ENCODE results near the gene ZNF284. TPM values are rescaled to one million over a fixed set of nuclear protein-coding genes. Genes with fewer than 3 reads are reported as not detected.

ZNF284 gene
- 1.9 TPM for total RNA-seq
- long read RNA-seq, full-length matches to known transcripts, result 1 of 3 reads
- long read RNA-seq, partial matches to known transcripts, result 0 of 3 reads
- long read RNA-seq, other reads (novel, unspliced or antisense), result 2 of 3 reads

GRCh38 chr19:44071824-44072542 lies at the start of gene ZNF284:
TSS of gene ZNF284 (plus strand) at chr19:44072159. CDS start at chr19:44076390, 4,231 bp downstream.
- DNase-seq (ENCODE audit: low spot score), result peak; percentile 95

- DNase-seq (ENCODE audit: low spot score), result no peak
Measured at GRCh38 chr19:44024900-44025216, 47.1 kb upstream of the ZNF284 start.

- DNase-seq (ENCODE audit: low spot score), result peak; percentile 91
Measured at GRCh38 chr19:44025217-44025936, 46.6 kb upstream of the ZNF284 start, which contains the start of gene ZNF222. TSS of gene ZNF222 (plus strand) at chr19:44025379. CDS start at chr19:44025437, 58 bp downstream.

- no peak for DNase-seq (ENCODE audit: low spot score)
Measured at GRCh38 chr19:44026622-44027021, 45.3 kb upstream of the ZNF284 start.

- no peak for DNase-seq (ENCODE audit: low spot score)
Measured at GRCh38 chr19:44032001-44032610, 39.9 kb upstream of the ZNF284 start.

- DNase-seq (ENCODE audit: low spot score), result no peak
Measured at GRCh38 chr19:44042147-44042546, 29.8 kb upstream of the ZNF284 start.

- DNase-seq (ENCODE audit: low spot score), result no peak
Measured at GRCh38 chr19:44050740-44051649, 21.0 kb upstream of the ZNF284 start.

- DNase-seq (ENCODE audit: low spot score), result peak; percentile 94
Measured at GRCh38 chr19:44051650-44052402, 20.1 kb upstream of the ZNF284 start, which contains the start of gene ZNF223. TSS of gene ZNF223 (plus strand) at chr19:44052036. CDS start at chr19:44055177, 3,141 bp downstream.

- DNase-seq (ENCODE audit: low spot score), result no peak
Measured at GRCh38 chr19:44055870-44056269, 16.1 kb upstream of the ZNF284 start.

GRCh38 chr19:44059229-44059628 lies 12.7 kb upstream of the ZNF284 start:
- DNase-seq (ENCODE audit: low spot score), result no peak

GRCh38 chr19:44061038-44061437 lies 10.9 kb upstream of the ZNF284 start:
- no peak for DNase-seq (ENCODE audit: low spot score)

- no peak for DNase-seq (ENCODE audit: low spot score)
Measured at GRCh38 chr19:44066305-44066704, 5.7 kb upstream of the ZNF284 start.

- no peak for DNase-seq (ENCODE audit: low spot score)
Measured at GRCh38 chr19:44069415-44069814, 2.5 kb upstream of the ZNF284 start.

GRCh38 chr19:44072543-44073401 lies 813 bp downstream of the ZNF284 start:
- DNase-seq (ENCODE audit: low spot score), result no peak

- no peak for DNase-seq (ENCODE audit: low spot score)
Measured at GRCh38 chr19:44076325-44076724, 4.4 kb downstream of the ZNF284 start.

- no peak for DNase-seq (ENCODE audit: low spot score)
Measured at GRCh38 chr19:44092108-44092507, 20.1 kb downstream of the ZNF284 start.

- peak; percentile 93 for DNase-seq (ENCODE audit: low spot score)
Measured at GRCh38 chr19:44093931-44094765, 22.2 kb downstream of the ZNF284 start, which contains the start of gene ZNF224. TSS of gene ZNF224 (plus strand) at chr19:44094361. CDS start at chr19:44097874, 3,513 bp downstream.

- DNase-seq (ENCODE audit: low spot score), result no peak
Measured at GRCh38 chr19:44107751-44108150, 35.8 kb downstream of the ZNF284 start.
